HG03354 (cell line): ENCODE data around the gene OSCP1.

Experiments used
- ATAC-seq: cut with Tn5 transposase; IDR thresholded peaks from one replicate; pipeline ENCODE4 v1.9.1; 2021; ENCODE audit warnings: mild to moderate bottlenecking; ENCODE audit not compliant: unreplicated experiment, poor library complexity, severe bottlenecking

OSCP1 gene

GRCh38 chr1:36453051-36453450 is 2.8 kb upstream of the OSCP1 start:
- no peak for ATAC-seq

- ATAC-seq: no peak
Observed at GRCh38 chr1:36450919-36451305, 661 bp upstream of the OSCP1 start.

GRCh38 chr1:36448530-36449056 is 1.7 kb downstream of the OSCP1 start:
- ATAC-seq: no peak

- no peak for ATAC-seq
Observed at GRCh38 chr1:36447450-36447849, 2.8 kb downstream of the OSCP1 start.

- ATAC-seq: no peak
Observed at GRCh38 chr1:36446746-36447145, 3.5 kb downstream of the OSCP1 start.

GRCh38 chr1:36446271-36446670 is 4.0 kb downstream of the OSCP1 start:
- no peak for ATAC-seq

GRCh38 chr1:36443297-36443696 is 7.0 kb downstream of the OSCP1 start:
- ATAC-seq: no peak

GRCh38 chr1:36442337-36442736 is 7.9 kb downstream of the OSCP1 start:
- no peak for ATAC-seq

GRCh38 chr1:36440646-36441045 is 9.6 kb downstream of the OSCP1 start:
- ATAC-seq: no peak

GRCh38 chr1:36440044-36440443 is 10.2 kb downstream of the OSCP1 start:
- ATAC-seq: no peak

- ATAC-seq: no peak
Observed at GRCh38 chr1:36438715-36439114, 11.5 kb downstream of the OSCP1 start.

- no peak for ATAC-seq
Observed at GRCh38 chr1:36436821-36437220, 13.4 kb downstream of the OSCP1 start.

- ATAC-seq: no peak
Observed at GRCh38 chr1:36433102-36433501, 17.1 kb downstream of the OSCP1 start.

GRCh38 chr1:36432616-36433015 is 17.6 kb downstream of the OSCP1 start:
- ATAC-seq: no peak

- no peak for ATAC-seq
Observed at GRCh38 chr1:36425791-36426190, 24.5 kb downstream of the OSCP1 start.

GRCh38 chr1:36421649-36422048 is 28.6 kb downstream of the OSCP1 start:
- no peak for ATAC-seq

- ATAC-seq: peak; percentile 56
Observed at GRCh38 chr1:36420836-36421317, 29.4 kb downstream of the OSCP1 start.

GRCh38 chr1:36420409-36420808 is 29.8 kb downstream of the OSCP1 start:
- ATAC-seq: no peak

- ATAC-seq: no peak
Observed at GRCh38 chr1:36419569-36419968, 30.7 kb downstream of the OSCP1 start.

- ATAC-seq: no peak
Observed at GRCh38 chr1:36419140-36419539, 31.1 kb downstream of the OSCP1 start.

- no peak for ATAC-seq
Observed at GRCh38 chr1:36417931-36418330, 32.3 kb downstream of the OSCP1 start.

- no peak for ATAC-seq
Observed at GRCh38 chr1:36415661-36416326, 34.5 kb downstream of the OSCP1 start.
